ENCODE results near the gene TBCE. TPM values are rescaled to one million over a fixed set of nuclear protein-coding genes. Genes with fewer than 3 reads are reported as not detected.
A peak's percentile ranks its signal among the peaks of the same experiment; 100 is the strongest.

TBCE gene
- total and polyA plus RNA-seq, 2 experiments from 2014 or later, result 23.3 to 35.3 TPM

GRCh38 chr1:235342039-235342438, 25.2 kb upstream of the TBCE start:
- peaks cover 18% of the 10 kb centered on the region for H3K36me3 ChIP-seq (ENCODE audit: low read depth)
- H3K27me3 ChIP-seq (replicated peaks; ENCODE audit: insufficient read depth), result no peaks in the 10 kb centered on the region
- TF ChIP-seq EZH2 (IDR thresholded peaks at IDR 0.05; ENCODE audit: insufficient read depth, poor library complexity, severe bottlenecking) (no peak), EZH2phosphoT487 (IDR thresholded peaks at IDR 0.05; ENCODE audit: insufficient read depth, low read depth) (no peak)
- no peaks in the 10 kb centered on the region for H3F3A ChIP-seq (ENCODE audit: insufficient read depth)
- no peak overlapping the region for H3K9ac ChIP-seq
- H3K79me2 ChIP-seq (ENCODE audit: insufficient read depth), result peaks cover 15% of the 10 kb centered on the region
- 37 to 43% methylated on average over 6 of the region's 6 CpGs for WGBS, 2 experiments (ENCODE audit: low coverage in 1 of 2, low lambda C conversion rate in 2 of 2, missing lambda C conversion rate in 2 of 2)
- H3K9me3 ChIP-seq (ENCODE audit: low read depth), result no peaks in the 10 kb centered on the region
- no peak overlapping the region for H2AFZ ChIP-seq
- H4K20me1 ChIP-seq (ENCODE audit: insufficient read depth), result no peaks in the 10 kb centered on the region
- no peak overlapping the region for H3K4me3 ChIP-seq
- in situ Hi-C loops (cut with MboI), result no loop called here
- H3K9me2 ChIP-seq (ENCODE audit: insufficient read depth), result no peaks in the 10 kb centered on the region
- peak; percentile 42 for DNase-seq
- no peaks in the 10 kb centered on the region for H3K4me1 ChIP-seq (ENCODE audit: insufficient read depth)
- H3K27ac ChIP-seq, result no peak overlapping the region
- no peak overlapping the region for H3K4me2 ChIP-seq (ENCODE audit: unreplicated experiment)

- peaks cover 11% of the 10 kb centered on the region for H3K79me2 ChIP-seq (ENCODE audit: insufficient read depth)
- no peak overlapping the region for H2AFZ ChIP-seq
- H3K4me3 ChIP-seq, result no peak overlapping the region
- H3K9ac ChIP-seq, result no peak overlapping the region
- H3F3A ChIP-seq (ENCODE audit: insufficient read depth), result no peaks in the 10 kb centered on the region
- TF ChIP-seq EZH2phosphoT487 (IDR thresholded peaks at IDR 0.05; ENCODE audit: insufficient read depth, low read depth) (no peak), EZH2 (IDR thresholded peaks at IDR 0.05; ENCODE audit: insufficient read depth, poor library complexity, severe bottlenecking) (no peak)
- in situ Hi-C loops (cut with MboI), result no loop called here
- WGBS, 2 experiments (ENCODE audit: low coverage in 1 of 2, low lambda C conversion rate in 2 of 2, missing lambda C conversion rate in 2 of 2), result 93 to 96% methylated on average over 3 of the region's 3 CpGs
- no peaks in the 10 kb centered on the region for H3K9me2 ChIP-seq (ENCODE audit: insufficient read depth)
- H3K27ac ChIP-seq, result no peak overlapping the region
- no peak for DNase-seq
- no peaks in the 10 kb centered on the region for H4K20me1 ChIP-seq (ENCODE audit: insufficient read depth)
- H3K4me2 ChIP-seq (ENCODE audit: unreplicated experiment), result no peak overlapping the region
- H3K27me3 ChIP-seq (replicated peaks; ENCODE audit: insufficient read depth), result no peaks in the 10 kb centered on the region
- H3K36me3 ChIP-seq (ENCODE audit: low read depth), result peaks cover 15% of the 10 kb centered on the region; the same call in 1 of the 2 replicates
- H3K4me1 ChIP-seq (ENCODE audit: insufficient read depth), result no peaks in the 10 kb centered on the region
- no peaks in the 10 kb centered on the region for H3K9me3 ChIP-seq (ENCODE audit: low read depth)
Measured at GRCh38 chr1:235342471-235342870, 24.8 kb upstream of the TBCE start.

- Histone ChIP-seq H3K27me3 (replicated peaks; ENCODE audit: insufficient read depth) (no peaks in the 10 kb centered on the region), H3K9me2 (ENCODE audit: insufficient read depth) (no peaks in the 10 kb centered on the region), H3F3A (ENCODE audit: insufficient read depth) (no peaks in the 10 kb centered on the region), H3K9ac (no peak overlapping the region), H3K79me2 (ENCODE audit: insufficient read depth) (no peaks in the 10 kb centered on the region), H2AFZ (no peak overlapping the region), H3K9me3 (ENCODE audit: low read depth) (no peaks in the 10 kb centered on the region), H4K20me1 (ENCODE audit: insufficient read depth) (no peaks in the 10 kb centered on the region), H3K4me3 (no peak overlapping the region), H3K4me2 (ENCODE audit: unreplicated experiment) (no peak overlapping the region), H3K27ac (no peak overlapping the region), H3K4me1 (ENCODE audit: insufficient read depth) (no peaks in the 10 kb centered on the region), H3K36me3 (ENCODE audit: low read depth) (peaks cover 10% of the 10 kb centered on the region; the same call in 1 of the 2 replicates)
- WGBS, 2 experiments (ENCODE audit: low coverage in 1 of 2, low lambda C conversion rate in 2 of 2, missing lambda C conversion rate in 2 of 2), result 89 to 90% methylated on average over 5 of the region's 5 CpGs
- TF ChIP-seq EZH2 (IDR thresholded peaks at IDR 0.05; ENCODE audit: insufficient read depth, poor library complexity, severe bottlenecking), result no peak
- no peak for TF ChIP-seq EZH2phosphoT487 (IDR thresholded peaks at IDR 0.05; ENCODE audit: insufficient read depth, low read depth)
- in situ Hi-C loops (cut with MboI), result no loop called here
- DNase-seq, result no peak
Measured at GRCh38 chr1:235343726-235344125, 23.5 kb upstream of the TBCE start.

GRCh38 chr1:235351441-235351840, 15.8 kb upstream of the TBCE start:
- WGBS, 2 experiments (ENCODE audit: low coverage in 1 of 2, low lambda C conversion rate in 2 of 2, missing lambda C conversion rate in 2 of 2), result 74 to 82% methylated on average over 3 of the region's 3 CpGs
- no peak overlapping the region for H3K9ac ChIP-seq
- no peaks in the 10 kb centered on the region for H3K9me3 ChIP-seq (ENCODE audit: low read depth)
- no peak overlapping the region for H3K27ac ChIP-seq
- H3K36me3 ChIP-seq (ENCODE audit: low read depth), result no peaks in the 10 kb centered on the region
- no peak for TF ChIP-seq EZH2 (IDR thresholded peaks at IDR 0.05; ENCODE audit: insufficient read depth, poor library complexity, severe bottlenecking)
- no peak overlapping the region for H3K4me3 ChIP-seq
- H3K79me2 ChIP-seq (ENCODE audit: insufficient read depth), result no peaks in the 10 kb centered on the region
- no peaks in the 10 kb centered on the region for H4K20me1 ChIP-seq (ENCODE audit: insufficient read depth)
- in situ Hi-C loops (cut with MboI), result no loop called here
- no peaks in the 10 kb centered on the region for H3K27me3 ChIP-seq (replicated peaks; ENCODE audit: insufficient read depth)
- no peak overlapping the region for H3K4me2 ChIP-seq (ENCODE audit: unreplicated experiment)
- no peak overlapping the region for H2AFZ ChIP-seq
- H3K4me1 ChIP-seq (ENCODE audit: insufficient read depth), result no peaks in the 10 kb centered on the region
- H3F3A ChIP-seq (ENCODE audit: insufficient read depth), result no peaks in the 10 kb centered on the region
- no peaks in the 10 kb centered on the region for H3K9me2 ChIP-seq (ENCODE audit: insufficient read depth)
- DNase-seq, result no peak

GRCh38 chr1:235351898-235352297, 15.3 kb upstream of the TBCE start:
- Histone ChIP-seq H3K79me2 (ENCODE audit: insufficient read depth) (no peaks in the 10 kb centered on the region), H3K4me2 (ENCODE audit: unreplicated experiment) (no peak overlapping the region), H3K27me3 (replicated peaks; ENCODE audit: insufficient read depth) (no peaks in the 10 kb centered on the region), H3K36me3 (ENCODE audit: low read depth) (no peaks in the 10 kb centered on the region), H3K4me3 (no peak overlapping the region), H3K27ac (no peak overlapping the region), H3K9me2 (ENCODE audit: insufficient read depth) (no peaks in the 10 kb centered on the region), H2AFZ (no peak overlapping the region), H3K4me1 (ENCODE audit: insufficient read depth) (no peaks in the 10 kb centered on the region), H3K9ac (no peak overlapping the region), H3K9me3 (ENCODE audit: low read depth) (no peaks in the 10 kb centered on the region), H4K20me1 (ENCODE audit: insufficient read depth) (no peaks in the 10 kb centered on the region), H3F3A (ENCODE audit: insufficient read depth) (no peaks in the 10 kb centered on the region)
- no peak for DNase-seq
- 93 to 96% methylated on average over 3 of the region's 3 CpGs for WGBS, 2 experiments (ENCODE audit: low coverage in 1 of 2, low lambda C conversion rate in 2 of 2, missing lambda C conversion rate in 2 of 2)
- in situ Hi-C loops (cut with MboI), result no loop called here
- no peak for TF ChIP-seq EZH2phosphoT487 (IDR thresholded peaks at IDR 0.05; ENCODE audit: insufficient read depth, low read depth)
- no peak for TF ChIP-seq EZH2 (IDR thresholded peaks at IDR 0.05; ENCODE audit: insufficient read depth, poor library complexity, severe bottlenecking)
